Measurements from ENCODE around the gene GOLGA3. TPM values are rescaled to one million over a fixed set of nuclear protein-coding genes. Genes with fewer than 3 reads are reported as not detected.
"Not testable (repeated sequence)": the region's sequence is repeated elsewhere in the genome, so short reads cannot be mapped to it uniquely, and the experiment has no call there.

The GOLGA3 gene
- total RNA-seq, 1 donor from 2014 or later, result 50.6 TPM

DNA sequence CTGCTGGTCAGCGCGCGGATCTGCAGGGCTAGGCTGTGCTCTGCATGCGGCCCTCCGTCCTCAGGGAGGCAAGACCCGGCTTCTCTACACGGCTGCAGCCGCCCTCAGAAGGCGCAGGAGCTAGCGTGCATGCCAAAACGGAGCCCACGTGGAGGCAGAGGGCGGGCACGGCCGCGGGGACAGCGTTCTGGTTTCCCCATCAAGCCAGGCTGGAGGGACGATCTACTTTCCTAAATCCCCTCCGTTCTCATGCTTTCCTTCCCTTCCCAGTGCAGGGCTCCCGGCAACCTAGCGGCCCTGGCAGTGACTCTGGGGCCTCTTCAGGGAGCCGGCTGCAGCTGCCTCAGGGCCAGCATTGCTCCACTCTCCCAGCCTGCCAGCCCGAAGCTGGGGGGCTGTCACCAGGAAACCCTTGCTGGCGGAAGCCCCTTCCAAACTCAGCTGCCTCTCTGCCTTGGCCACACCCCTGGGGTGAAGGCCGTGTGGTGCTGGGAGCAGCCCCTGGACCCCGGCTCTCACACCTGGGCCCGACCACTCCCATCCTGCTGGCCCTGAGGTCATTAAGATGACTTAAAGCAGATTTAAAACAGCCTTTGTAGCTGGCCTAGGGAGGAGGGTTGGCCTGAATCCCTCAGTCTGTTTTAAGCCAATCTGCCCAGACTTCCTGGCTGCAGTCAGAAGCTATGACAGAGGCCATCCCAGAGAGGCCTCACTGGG is 9.2 kb upstream of the GOLGA3 start:
- no peak overlapping the region for H3K27ac Mint-ChIP-seq (ENCODE audit: unreplicated experiment)
- peaks cover 6% of the 10 kb centered on the region for H3K9me3 Mint-ChIP-seq (ENCODE audit: unreplicated experiment)
- no peaks in the 10 kb centered on the region for H3K36me3 Mint-ChIP-seq (ENCODE audit: unreplicated experiment)
- peaks cover 9% of the 10 kb centered on the region for H3K4me1 Mint-ChIP-seq (ENCODE audit: low read depth, unreplicated experiment)
- DNase-seq, result no peak
- H3K4me3 Mint-ChIP-seq (ENCODE audit: unreplicated experiment), result no peak overlapping the region
- H3K27me3 Mint-ChIP-seq (ENCODE audit: unreplicated experiment), result peaks cover 7% of the 10 kb centered on the region
- no peak for TF ChIP-seq CTCF (IDR thresholded peaks at IDR 0.05; ENCODE audit: partially characterized antibody, unreplicated experiment)

DNA sequence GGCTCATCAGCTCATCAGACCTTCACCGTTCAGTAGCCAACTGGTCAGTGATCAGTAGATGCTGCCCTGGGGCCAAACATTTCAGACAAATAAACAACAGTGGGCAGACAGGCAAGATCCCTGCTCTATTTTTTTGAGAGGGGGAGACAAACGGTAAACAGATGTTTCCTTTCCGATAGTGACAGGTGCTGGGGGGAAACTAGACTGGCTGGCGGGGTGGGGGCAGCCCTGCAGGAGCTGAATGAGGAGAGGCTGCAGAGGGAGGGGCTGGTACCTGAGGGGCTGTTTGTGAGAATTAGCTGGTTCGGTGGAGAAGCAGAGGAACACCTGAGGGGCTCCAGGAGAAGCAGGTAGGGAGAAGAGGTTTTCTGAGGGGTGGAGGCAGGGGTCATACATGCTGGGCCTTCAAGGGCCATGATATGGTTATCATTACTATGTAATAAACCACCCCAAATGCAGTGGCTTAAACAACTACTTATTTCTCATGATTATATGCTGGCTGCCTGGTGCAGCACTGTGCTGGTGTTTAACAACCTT is 8.2 kb upstream of the GOLGA3 start:
- Mint-ChIP-seq H3K27ac (ENCODE audit: unreplicated experiment) (peak overlapping the region; percentile 83), H3K36me3 (ENCODE audit: unreplicated experiment) (no peaks in the 10 kb centered on the region), H3K4me1 (ENCODE audit: low read depth, unreplicated experiment) (peaks cover 9% of the 10 kb centered on the region), H3K9me3 (ENCODE audit: unreplicated experiment) (peaks cover 6% of the 10 kb centered on the region), H3K4me3 (ENCODE audit: unreplicated experiment) (peak overlapping the region; percentile 38), H3K27me3 (ENCODE audit: unreplicated experiment) (peaks cover 4% of the 10 kb centered on the region)
- no peak for DNase-seq
- TF ChIP-seq CTCF (IDR thresholded peaks at IDR 0.05; ENCODE audit: partially characterized antibody, unreplicated experiment), result no peak

DNA sequence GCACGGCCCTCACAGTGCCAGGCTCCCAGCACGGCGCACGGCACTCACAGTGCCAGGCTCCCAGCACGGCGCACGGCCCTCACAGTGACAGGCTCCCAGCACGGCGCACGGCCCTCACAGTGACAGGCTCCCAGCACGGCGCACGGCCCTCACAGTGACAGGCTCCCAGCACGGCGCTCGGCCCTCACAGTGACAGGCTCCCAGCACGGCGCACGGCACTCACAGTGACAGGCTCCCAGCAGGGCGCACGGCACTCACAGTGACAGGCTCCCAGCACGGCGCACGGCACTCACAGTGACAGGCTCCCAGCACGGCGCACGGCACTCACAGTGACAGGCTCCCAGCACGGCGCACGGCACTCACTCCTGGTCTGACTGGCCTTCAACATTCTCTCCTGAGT is 7.6 kb upstream of the GOLGA3 start:
- Mint-ChIP-seq H3K4me3 (ENCODE audit: unreplicated experiment) (peak overlapping the region; percentile 7), H3K27ac (ENCODE audit: unreplicated experiment) (peak overlapping the region; percentile 83)
- not testable (repeated sequence) for H3K4me1 Mint-ChIP-seq (ENCODE audit: low read depth, unreplicated experiment); H3K36me3 Mint-ChIP-seq (ENCODE audit: unreplicated experiment); DNase-seq; H3K9me3 Mint-ChIP-seq (ENCODE audit: unreplicated experiment); H3K27me3 Mint-ChIP-seq (ENCODE audit: unreplicated experiment)

DNA sequence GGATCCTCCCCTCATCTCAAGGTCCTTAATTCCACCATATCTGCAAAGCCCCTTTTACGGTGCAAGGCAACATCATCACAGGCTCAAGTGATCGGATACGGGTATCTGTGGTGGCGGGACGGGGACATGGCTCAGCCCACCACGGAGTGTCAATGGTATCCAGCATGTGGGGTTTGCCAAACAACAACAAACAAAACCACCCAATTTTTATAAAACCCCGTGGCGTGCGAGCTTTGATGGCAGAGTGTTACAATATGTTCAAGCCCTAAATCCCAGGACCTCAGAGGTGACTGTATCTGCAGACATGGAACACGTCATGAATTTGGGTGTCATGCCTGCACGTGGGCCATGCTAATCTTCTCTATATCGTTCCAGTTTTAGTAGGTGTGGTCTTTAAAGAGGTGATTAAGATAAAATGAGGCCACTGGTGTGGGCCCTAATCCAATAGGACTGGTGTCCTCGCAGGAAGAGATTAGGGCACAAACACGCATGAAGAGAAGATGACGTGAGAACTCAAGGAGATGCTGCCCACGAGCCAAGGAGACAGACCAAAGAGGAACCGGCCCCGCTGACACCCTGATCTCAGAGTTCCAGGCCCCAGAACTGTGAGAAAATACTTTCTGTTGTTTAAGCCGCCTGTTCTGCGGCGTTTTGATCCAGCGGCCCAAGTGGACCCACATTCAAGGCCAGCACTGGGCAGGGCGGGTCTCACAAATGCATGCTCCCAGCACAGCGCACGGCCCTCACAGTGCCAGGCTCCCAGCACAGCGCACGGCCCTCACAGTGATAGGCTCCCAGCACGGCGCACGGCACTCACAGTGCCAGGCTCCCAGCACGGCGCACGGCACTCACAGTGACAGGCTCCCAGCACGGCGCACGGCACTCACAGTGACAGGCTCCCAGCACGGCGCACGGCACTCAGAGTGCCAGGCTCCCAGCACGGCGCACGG is 6.7 kb upstream of the GOLGA3 start:
- Mint-ChIP-seq H3K9me3 (ENCODE audit: unreplicated experiment) (peaks cover 6% of the 10 kb centered on the region), H3K36me3 (ENCODE audit: unreplicated experiment) (no peaks in the 10 kb centered on the region), H3K4me1 (ENCODE audit: low read depth, unreplicated experiment) (peaks cover 9% of the 10 kb centered on the region), H3K27ac (ENCODE audit: unreplicated experiment) (no peak overlapping the region), H3K27me3 (ENCODE audit: unreplicated experiment) (peaks cover 4% of the 10 kb centered on the region), H3K4me3 (ENCODE audit: unreplicated experiment) (no peak overlapping the region)
- no peak for DNase-seq
- no peak for TF ChIP-seq CTCF (IDR thresholded peaks at IDR 0.05; ENCODE audit: partially characterized antibody, unreplicated experiment)

DNA sequence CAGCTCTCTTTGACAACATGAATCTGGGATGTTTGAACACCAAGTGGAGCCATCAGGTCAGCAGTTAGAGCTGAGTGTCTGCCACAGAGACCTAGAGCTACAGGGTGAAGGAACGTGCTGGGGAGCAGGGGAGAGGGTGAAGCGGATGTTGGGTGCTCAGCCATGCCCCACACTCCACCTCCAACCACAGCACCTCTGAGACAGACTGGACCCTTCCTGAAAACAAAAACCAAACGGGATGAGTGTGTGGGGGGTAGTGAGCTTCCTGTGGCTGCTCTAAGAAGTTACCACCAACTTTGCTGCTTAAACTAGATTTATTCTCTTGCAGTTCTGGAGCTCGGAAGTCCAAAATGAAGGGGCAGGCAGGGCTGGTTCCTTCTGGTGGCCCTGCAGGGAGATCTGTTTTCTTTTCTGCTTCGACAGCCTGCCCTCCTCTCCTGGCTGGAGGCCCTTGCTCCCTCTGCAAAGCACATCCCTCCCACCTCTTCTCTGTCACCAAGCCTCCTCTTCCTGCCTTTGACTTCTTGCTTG is 5.6 kb upstream of the GOLGA3 start:
- H3K9me3 Mint-ChIP-seq (ENCODE audit: unreplicated experiment), result peaks cover 13% of the 10 kb centered on the region
- no peak overlapping the region for H3K27ac Mint-ChIP-seq (ENCODE audit: unreplicated experiment)
- peaks cover 9% of the 10 kb centered on the region for H3K4me1 Mint-ChIP-seq (ENCODE audit: low read depth, unreplicated experiment)
- no peak for DNase-seq
- TF ChIP-seq CTCF (IDR thresholded peaks at IDR 0.05; ENCODE audit: partially characterized antibody, unreplicated experiment), result no peak
- H3K27me3 Mint-ChIP-seq (ENCODE audit: unreplicated experiment), result peaks cover 5% of the 10 kb centered on the region
- H3K36me3 Mint-ChIP-seq (ENCODE audit: unreplicated experiment), result no peaks in the 10 kb centered on the region
- H3K4me3 Mint-ChIP-seq (ENCODE audit: unreplicated experiment), result no peak overlapping the region

Data from glutamatergic neuron (in vitro differentiated cells).